ENCODE measurements around the gene ADGRV1. TPM values are rescaled to one million over a fixed set of nuclear protein-coding genes. Genes with fewer than 3 reads are reported as not detected.

ADGRV1 gene
- total and polyA plus RNA-seq, 9 of the 15 experiments (the other 6 are each of a cell fraction or from before 2014, with no cell fraction given): 21.7 to 156 (median 58.2) TPM

- TF ChIP-seq ZNF134 (CRISPR knock-in tag; conservative IDR thresholded peaks at IDR 0.05) (no peak), ZBTB8A (IDR thresholded peaks at IDR 0.05; ENCODE audit: partially characterized antibody) (no peak)
These were observed 219.4 kb downstream of the ADGRV1 start (continued) for GRCh38 chr5:90777959-90778358.

DNA sequence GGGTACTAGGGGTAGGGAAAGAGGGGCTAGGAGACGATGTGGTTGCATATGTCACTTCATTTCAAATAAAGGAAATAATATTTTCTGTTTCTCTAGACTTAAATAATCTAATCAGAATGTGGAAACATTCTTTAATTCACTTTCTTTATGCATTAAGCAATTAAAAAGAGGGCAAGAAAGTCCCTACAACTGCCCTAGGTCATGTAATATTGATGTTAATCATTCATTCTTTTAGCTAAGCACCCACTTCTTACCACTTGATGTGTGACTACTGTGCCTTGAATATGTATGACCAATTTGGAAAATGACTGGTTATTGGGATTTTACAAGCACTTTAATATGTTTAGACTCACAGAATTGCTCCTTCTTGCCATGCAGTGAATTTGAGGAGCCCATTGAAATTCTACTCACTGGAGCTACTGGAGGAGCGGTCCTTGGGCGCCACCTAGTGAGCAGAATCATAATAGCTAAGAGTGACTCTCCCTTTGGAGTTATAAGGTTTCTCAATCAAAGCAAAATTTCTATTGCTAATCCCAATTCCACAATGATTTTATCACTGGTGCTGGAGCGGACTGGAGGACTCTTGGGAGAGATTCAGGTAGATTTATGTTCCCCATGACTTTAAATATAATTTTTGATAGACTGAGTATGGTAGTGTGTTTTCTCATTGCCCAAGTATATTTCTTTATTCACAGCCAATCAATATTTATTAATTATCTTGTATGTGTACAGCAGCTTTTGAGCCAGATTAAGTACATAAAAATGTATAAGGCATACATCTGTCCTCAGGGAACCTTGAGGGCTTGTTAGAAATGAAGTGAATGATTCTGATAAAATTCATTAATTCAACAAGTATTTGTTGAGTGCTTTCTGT lies 225.1 kb downstream of the ADGRV1 start:
- 27% methylated on average over 4 of the region's 4 CpGs for WGBS (ENCODE audit: insufficient coverage, low coverage, missing lambda C conversion rate)
- Histone ChIP-seq H3K36me3 (ENCODE audit: control insufficient read depth, insufficient read depth, low read length) (peaks cover 75% of the 10 kb centered on the region), H3K27me3 (ENCODE audit: control insufficient read depth in 2 of 2, insufficient read depth in 2 of 2, low read length in 2 of 2) (no peaks in the 10 kb centered on the region), H3K4me3 (no peak overlapping the region), H2AFZ (ENCODE audit: low read depth, low read length) (no peak overlapping the region), H3K79me2 (ENCODE audit: control insufficient read depth, insufficient read depth, low read length) (no peaks in the 10 kb centered on the region), H3K9me3 (replicated peaks; ENCODE audit: control insufficient read depth, insufficient read depth, low read depth, low read length) (no peaks in the 10 kb centered on the region), H3K4me2 (ENCODE audit: insufficient read depth, low read length) (no peak overlapping the region), H3K27ac (ENCODE audit: extremely low read depth, low read depth, low read length) (no peak overlapping the region), H3K9ac (ENCODE audit: insufficient read depth in 1 of 2, low read depth in 2 of 2, low read length in 2 of 2) (no peak overlapping the region), H3K4me1 (replicated peaks in 1 of 2; ENCODE audit: control insufficient read depth in 2 of 2, insufficient read depth in 2 of 2, low read length in 2 of 2) (no peaks in the 10 kb centered on the region), H4K20me1 (replicated peaks; ENCODE audit: control insufficient read depth, insufficient read depth, low read length) (no peaks in the 10 kb centered on the region), H3K9me1 (ENCODE audit: control insufficient read depth, insufficient read depth, low read length) (no peaks in the 10 kb centered on the region)
- CTCF ChIA-PET (ENCODE audit: low intra/inter-chr PET ratio): interaction anchor here (0.9 to 2.7 kb wide), 6 partner anchors 74 to 345 kb away, joined by 3 to 19 read pairs (median 4); no protein-coding TSS in a partner anchor
- DNase-seq (ENCODE audit: extremely low read depth in 1 of 4, low spot score in 3 of 4): peak; percentile 52 to 81 (median 60)
- POLR2A ChIA-PET: interaction anchor here (0.6 to 1.7 kb wide), 3 partner anchors 9 to 272 kb away, joined by 4 to 5 read pairs (median 4); no protein-coding TSS in a partner anchor
- intact Hi-C loops (cut with micrococcal nuclease): loop anchor here (1.0 to 5.0 kb wide), 5 partner anchors 74 to 516 kb away; no protein-coding TSS in a partner anchor
- in situ Hi-C loops (cut with MboI): loop anchor here (5.0 kb wide), 1 partner anchor 176 kb away; no protein-coding TSS in a partner anchor
- peak; percentile 93 for FAIRE-seq
- BruUV-seq (replicated peaks): no TSS peak
- peak; percentile 96 for ATAC-seq
- TF ChIP-seq TSC22D4 (tag; IDR thresholded peaks at IDR 0.05): no peak
- peak; percentile 80 for TF ChIP-seq SMC3 (conservative IDR thresholded peaks at IDR 0.05; ENCODE audit: insufficient read depth, low read depth, low read length)
- TF ChIP-seq REST (IDR thresholded peaks at IDR 0.05; ENCODE audit: borderline replicate concordance): peak; percentile 76; the same call in 1 of the 2 replicates
- TF ChIP-seq REST (CRISPR knock-in tag; IDR thresholded peaks at IDR 0.05; ENCODE audit: low read depth): no peak
- TF ChIP-seq ZBTB12 (CRISPR knock-in tag; IDR thresholded peaks at IDR 0.05): no peak
- peak; percentile 11; the same call in 1 of the 2 replicates for TF ChIP-seq SOX6 (IDR thresholded peaks at IDR 0.05)
- no peak for TF ChIP-seq MEF2A (IDR thresholded peaks at IDR 0.05; ENCODE audit: control insufficient read depth, low read depth, low read length)

Measured in K562 (cell line).